GM19452 (cell line): ENCODE measurements around the gene ZNF576.
"Not testable (repeated sequence)": the region's sequence is repeated elsewhere in the genome, so short reads cannot be mapped to it uniquely, and the experiment has no call there.

Source experiments
- ATAC-seq: cut with Tn5 transposase; IDR thresholded peaks from one replicate; pipeline ENCODE4 v1.9.1; 2021; ENCODE audit not compliant: unreplicated experiment

The ZNF576 gene

GRCh38 chr19:43595999-43596841, at the start of gene ZNF576, which contains the start of gene IRGQ:
Gene ZNF576 (plus strand): TSS chr19:43596595. CDS start chr19:43597109, 514 bp downstream.
Gene IRGQ (minus strand): TSS chr19:43596134. CDS start chr19:43595338, 796 bp downstream.
- peak; percentile 85 for ATAC-seq

- ATAC-seq = not testable (repeated sequence)
Observed at GRCh38 chr19:43547926-43548325, 48.5 kb upstream of the ZNF576 start.

- no peak for ATAC-seq
Observed at GRCh38 chr19:43548706-43549105, 47.7 kb upstream of the ZNF576 start.

- no peak for ATAC-seq
Observed at GRCh38 chr19:43551399-43552197, 44.8 kb upstream of the ZNF576 start.

- ATAC-seq = no peak
Observed at GRCh38 chr19:43552198-43552450, 44.3 kb upstream of the ZNF576 start.

- no peak for ATAC-seq
Observed at GRCh38 chr19:43552616-43553015, 43.8 kb upstream of the ZNF576 start.

GRCh38 chr19:43553656-43554055, 42.7 kb upstream of the ZNF576 start:
- ATAC-seq = no peak

- ATAC-seq = no peak
Observed at GRCh38 chr19:43554317-43554895, 42.0 kb upstream of the ZNF576 start.

- no peak for ATAC-seq
Observed at GRCh38 chr19:43555185-43555770, 41.1 kb upstream of the ZNF576 start.

- no peak for ATAC-seq
Observed at GRCh38 chr19:43560687-43561086, 35.7 kb upstream of the ZNF576 start.

- no peak for ATAC-seq
Observed at GRCh38 chr19:43561139-43561970, 35.0 kb upstream of the ZNF576 start.

GRCh38 chr19:43562226-43562697, 34.1 kb upstream of the ZNF576 start:
- ATAC-seq = no peak

- peak; percentile 77 for ATAC-seq
Observed at GRCh38 chr19:43562698-43563241, 33.6 kb upstream of the ZNF576 start.

- ATAC-seq = no peak
Observed at GRCh38 chr19:43563816-43564457, 32.5 kb upstream of the ZNF576 start.

GRCh38 chr19:43564800-43565199, 31.6 kb upstream of the ZNF576 start:
- ATAC-seq = no peak

- ATAC-seq = no peak
Observed at GRCh38 chr19:43569657-43570056, 26.7 kb upstream of the ZNF576 start.

- ATAC-seq = no peak
Observed at GRCh38 chr19:43570174-43570791, 26.1 kb upstream of the ZNF576 start.

- ATAC-seq = no peak
Observed at GRCh38 chr19:43572171-43572588, 24.2 kb upstream of the ZNF576 start.
